DND-41 (cell line): Measurements from ENCODE around the gene AQP9.
"Not testable (repeated sequence)": the region's sequence is repeated elsewhere in the genome, so short reads cannot be mapped to it uniquely, and the experiment has no call there.

ENCODE experiments used
- ATAC-seq: fragments of 200-7000 bp; cut with Tn5 transposase; 3 replicates; pipeline ENCODE4 v1.9.1; 2021; ENCODE audit warnings: low read depth; ENCODE audit not compliant: insufficient read depth
- DNase-seq: peaks from one replicate; pipeline ENCODE4 v3.0.0-alpha.2; 2020
- H2AFZ ChIP-seq: 2 replicates; pipeline ENCODE4 v1.6.0; 2012; ENCODE audit warnings: low read depth, low read length
- H3K27ac ChIP-seq: 2 replicates; pipeline ENCODE4 v1.5.1; 2012; ENCODE audit warnings: low read length, inconsistent platforms
- H3K27me3 ChIP-seq: fragments of 200-600 bp; sonication (generic); 2 replicates; pipeline ENCODE4 v1.6.0; 2012; ENCODE audit warnings: low read length, mild to moderate bottlenecking, inconsistent platforms; ENCODE audit not compliant: insufficient read depth, poor library complexity
- H3K36me3 ChIP-seq: 2 replicates; pipeline ENCODE4 v1.5.1; 2012; ENCODE audit warnings: low read length, inconsistent platforms; ENCODE audit not compliant: insufficient read depth
- H3K4me1 ChIP-seq: 2 replicates; pipeline ENCODE4 v1.5.1; 2012; ENCODE audit warnings: mild to moderate bottlenecking, low read length; ENCODE audit not compliant: insufficient read depth
- H3K4me2 ChIP-seq: 2 replicates; pipeline ENCODE4 v1.6.0; 2012; ENCODE audit warnings: mild to moderate bottlenecking, moderate library complexity, low read length, inconsistent platforms; ENCODE audit not compliant: insufficient read depth
- H3K4me3 ChIP-seq, 2 experiments: fragments of 200-600 bp in 1 of 2; shearing (Covaris generic) in 1 of 2; 2 replicates each; pipeline ENCODE4 v1.5.1; 2012 to 2016; ENCODE audit warnings: inconsistent platforms in 2 of 2, low read length in 2 of 2, mild to moderate bottlenecking in 2 of 2, low read depth in 1 of 2, moderate library complexity in 1 of 2
- H3K79me2 ChIP-seq: 2 replicates; pipeline ENCODE4 v1.6.0; 2012; ENCODE audit warnings: low read length, inconsistent platforms; ENCODE audit not compliant: insufficient read depth
- H3K9ac ChIP-seq: 2 replicates; pipeline ENCODE4 v1.6.0; 2012; ENCODE audit warnings: low read depth, mild to moderate bottlenecking, inconsistent platforms, low read length, moderate library complexity
- H3K9me3 ChIP-seq: 2 replicates; pipeline ENCODE4 v1.5.1; 2012; ENCODE audit warnings: low read length, moderate library complexity, mild to moderate bottlenecking, inconsistent platforms; ENCODE audit not compliant: insufficient read depth, severe bottlenecking
- H4K20me1 ChIP-seq: 2 replicates; pipeline ENCODE4 v1.6.0; 2012; ENCODE audit warnings: low read length; ENCODE audit not compliant: insufficient read depth
- EZH2 ChIP-seq: IDR thresholded peaks from 3 replicates; pipeline ENCODE4 v1.6.1; 2012; ENCODE audit warnings: borderline replicate concordance, low read depth, mild to moderate bottlenecking, moderate library complexity, low read length, inconsistent platforms; ENCODE audit not compliant: severe bottlenecking
- TF ChIP-seq, protein P1 (sequence below): IDR thresholded peaks from 2 replicates; pipeline ENCODE4 v1.5.1; 2012; ENCODE audit warnings: borderline replicate concordance, low read length, moderate library complexity, mild to moderate bottlenecking; ENCODE audit not compliant: poor library complexity, severe bottlenecking; ENCODE audit errors: extremely low read depth

AQP9 gene

GRCh38 chr15:58201516-58201915, 63.3 kb downstream of the AQP9 start:
- no peak overlapping the region for H3K4me2 ChIP-seq
- TF ChIP-seq, protein P1, sequence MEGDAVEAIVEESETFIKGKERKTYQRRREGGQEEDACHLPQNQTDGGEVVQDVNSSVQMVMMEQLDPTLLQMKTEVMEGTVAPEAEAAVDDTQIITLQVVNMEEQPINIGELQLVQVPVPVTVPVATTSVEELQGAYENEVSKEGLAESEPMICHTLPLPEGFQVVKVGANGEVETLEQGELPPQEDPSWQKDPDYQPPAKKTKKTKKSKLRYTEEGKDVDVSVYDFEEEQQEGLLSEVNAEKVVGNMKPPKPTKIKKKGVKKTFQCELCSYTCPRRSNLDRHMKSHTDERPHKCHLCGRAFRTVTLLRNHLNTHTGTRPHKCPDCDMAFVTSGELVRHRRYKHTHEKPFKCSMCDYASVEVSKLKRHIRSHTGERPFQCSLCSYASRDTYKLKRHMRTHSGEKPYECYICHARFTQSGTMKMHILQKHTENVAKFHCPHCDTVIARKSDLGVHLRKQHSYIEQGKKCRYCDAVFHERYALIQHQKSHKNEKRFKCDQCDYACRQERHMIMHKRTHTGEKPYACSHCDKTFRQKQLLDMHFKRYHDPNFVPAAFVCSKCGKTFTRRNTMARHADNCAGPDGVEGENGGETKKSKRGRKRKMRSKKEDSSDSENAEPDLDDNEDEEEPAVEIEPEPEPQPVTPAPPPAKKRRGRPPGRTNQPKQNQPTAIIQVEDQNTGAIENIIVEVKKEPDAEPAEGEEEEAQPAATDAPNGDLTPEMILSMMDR = no peak
- no peak for TF ChIP-seq EZH2
- DNase-seq (no peak), ATAC-seq (no peak)
- no peak overlapping the region for H3K9ac ChIP-seq
- H2AFZ ChIP-seq = no peak overlapping the region
- H3K36me3 ChIP-seq = no peaks in the 10 kb centered on the region
- H4K20me1 ChIP-seq = no peaks in the 10 kb centered on the region
- no peaks in the 10 kb centered on the region for H3K9me3 ChIP-seq
- H3K79me2 ChIP-seq = no peaks in the 10 kb centered on the region
- no peaks in the 10 kb centered on the region for H3K27me3 ChIP-seq
- H3K27ac ChIP-seq = no peak overlapping the region
- no peak overlapping the region for H3K4me3 ChIP-seq
- no peaks in the 10 kb centered on the region for H3K4me1 ChIP-seq

DNA sequence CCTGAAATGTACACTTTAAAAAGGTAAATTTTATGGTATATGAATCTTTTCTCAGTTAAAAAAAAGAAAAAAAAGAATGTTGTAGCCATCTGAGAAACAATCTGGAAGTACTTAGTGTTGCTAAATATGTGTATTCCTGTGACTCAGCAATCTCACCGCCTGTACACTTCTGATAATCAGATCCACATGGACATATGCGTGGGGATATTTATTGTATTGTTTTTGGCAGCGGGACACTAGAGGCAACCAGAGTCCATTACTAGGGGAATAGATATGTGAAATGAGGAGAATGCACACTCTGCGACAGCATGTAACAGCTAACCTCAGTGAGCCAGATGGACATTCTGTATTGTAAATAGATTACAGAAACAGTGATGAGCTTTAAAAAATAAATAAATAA, 65.4 kb downstream of the AQP9 start:
- Histone ChIP-seq H3K4me3 (no peak overlapping the region), H3K27me3 (no peaks in the 10 kb centered on the region), H3K27ac (no peak overlapping the region), H4K20me1 (no peaks in the 10 kb centered on the region), H2AFZ (no peak overlapping the region), H3K4me2 (no peak overlapping the region), H3K79me2 (no peaks in the 10 kb centered on the region), H3K36me3 (no peaks in the 10 kb centered on the region), H3K9ac (no peak overlapping the region), H3K9me3 (no peaks in the 10 kb centered on the region), H3K4me1 (no peaks in the 10 kb centered on the region)
- TF ChIP-seq, protein P1 = no peak
- no peak for TF ChIP-seq EZH2
- ATAC-seq = no peak
- no peak for DNase-seq

DNA sequence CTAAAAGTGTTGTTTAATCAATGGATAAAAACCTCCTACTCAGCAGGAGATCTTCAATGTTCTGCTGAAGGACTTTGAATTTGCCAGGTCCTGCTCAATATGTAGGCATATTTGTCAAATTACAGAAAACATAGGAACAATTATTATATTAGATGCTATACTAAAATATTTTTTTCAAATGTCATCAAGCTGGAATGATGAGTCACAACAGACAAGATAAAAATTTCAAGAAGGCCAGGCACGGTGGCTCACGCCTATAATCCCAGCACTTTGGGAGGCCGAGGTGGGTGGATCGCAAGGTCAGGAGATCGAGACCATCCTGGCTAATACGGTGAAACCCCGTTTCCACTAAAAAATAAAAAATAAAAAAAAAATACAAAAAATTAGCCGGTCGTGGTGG, 68.0 kb downstream of the AQP9 start:
- no peaks in the 10 kb centered on the region for H4K20me1 ChIP-seq
- H3K4me3 ChIP-seq = no peak overlapping the region
- H3K27me3 ChIP-seq = no peaks in the 10 kb centered on the region
- no peaks in the 10 kb centered on the region for H3K4me1 ChIP-seq
- H3K36me3 ChIP-seq = no peaks in the 10 kb centered on the region
- H3K79me2 ChIP-seq = no peaks in the 10 kb centered on the region
- no peak overlapping the region for H3K27ac ChIP-seq
- no peak overlapping the region for H2AFZ ChIP-seq
- no peak for DNase-seq
- no peak overlapping the region for H3K4me2 ChIP-seq
- no peak overlapping the region for H3K9ac ChIP-seq
- TF ChIP-seq EZH2 = no peak
- TF ChIP-seq, protein P1 = no peak
- no peaks in the 10 kb centered on the region for H3K9me3 ChIP-seq
- ATAC-seq = no peak

DNA sequence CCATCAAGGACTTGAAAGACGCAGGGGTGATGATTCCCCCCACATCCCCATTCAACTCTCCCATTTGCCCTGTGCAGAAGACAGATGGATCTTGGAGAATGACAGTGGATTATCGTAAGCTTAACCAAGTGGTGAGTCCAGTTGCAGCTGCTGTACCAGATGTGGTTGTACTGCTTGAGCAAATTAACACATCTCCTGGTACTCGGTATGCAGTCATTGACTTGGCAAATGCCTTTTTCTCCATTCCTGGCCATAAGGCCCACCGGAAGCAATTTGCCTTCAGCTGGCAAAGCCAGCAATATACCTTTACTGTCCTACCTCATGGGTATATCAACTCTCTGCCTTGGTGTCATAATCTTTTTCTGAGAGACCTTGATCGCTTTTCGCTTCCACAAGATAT, 70.0 kb downstream of the AQP9 start:
- not testable (repeated sequence) for H3K9ac ChIP-seq, H3K27ac ChIP-seq, ATAC-seq, H3K36me3 ChIP-seq, H3K4me2 ChIP-seq, H3K79me2 ChIP-seq, H3K9me3 ChIP-seq, H3K4me1 ChIP-seq, H3K27me3 ChIP-seq, H2AFZ ChIP-seq, H4K20me1 ChIP-seq, DNase-seq, H3K4me3 ChIP-seq

DNA sequence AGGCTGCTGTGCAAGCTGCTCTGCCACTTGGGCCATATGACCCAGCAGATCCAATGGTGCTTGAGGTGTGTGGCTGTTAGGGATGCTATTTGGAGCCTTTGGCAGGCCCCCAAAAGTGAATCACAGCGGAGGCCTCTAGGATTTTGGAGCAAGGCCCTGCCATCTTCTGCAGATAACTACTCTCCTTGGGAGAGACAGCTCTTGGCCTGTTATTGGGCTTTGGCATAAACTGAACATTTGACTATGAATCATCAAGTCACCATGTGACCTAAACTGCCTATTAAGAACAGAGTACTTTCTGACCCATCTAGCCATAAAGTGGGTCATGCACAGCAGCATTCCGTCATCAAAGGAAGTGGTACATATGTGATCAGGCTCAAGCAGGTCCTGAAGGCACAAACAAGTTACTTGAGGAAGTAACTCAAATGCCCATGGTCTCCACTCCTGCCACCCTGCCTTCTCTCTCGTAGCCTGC, 70.9 kb downstream of the AQP9 start:
- H4K20me1 ChIP-seq, DNase-seq, H3K9me3 ChIP-seq, H3K4me2 ChIP-seq, H3K27me3 ChIP-seq, H3K36me3 ChIP-seq, H2AFZ ChIP-seq, H3K4me1 ChIP-seq, H3K9ac ChIP-seq, H3K4me3 ChIP-seq, H3K27ac ChIP-seq, ATAC-seq, H3K79me2 ChIP-seq: not testable (repeated sequence)

DNA sequence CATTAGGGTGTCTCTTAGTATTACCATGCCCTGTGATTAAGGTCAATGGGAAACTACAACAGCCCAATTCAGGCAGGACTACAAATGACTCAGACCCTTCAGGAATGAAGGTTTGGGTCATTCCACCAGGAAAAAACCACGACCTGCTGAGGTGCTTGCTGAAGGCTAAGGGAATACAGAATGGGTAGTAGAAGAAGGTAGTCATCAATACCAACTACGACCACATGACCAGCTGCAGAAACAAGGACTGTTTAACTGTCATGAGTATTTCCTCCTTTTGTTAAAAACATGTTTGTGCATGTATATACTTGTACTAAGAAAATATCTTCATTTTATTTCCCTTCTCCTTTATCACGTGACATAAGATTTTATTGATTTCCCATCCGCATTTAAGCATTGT, 71.8 kb downstream of the AQP9 start:
- H3K9ac ChIP-seq, H4K20me1 ChIP-seq, ATAC-seq, H3K4me2 ChIP-seq, H3K36me3 ChIP-seq, DNase-seq, H3K79me2 ChIP-seq, H2AFZ ChIP-seq, H3K27me3 ChIP-seq, H3K4me3 ChIP-seq, H3K4me1 ChIP-seq, H3K9me3 ChIP-seq, H3K27ac ChIP-seq: not testable (repeated sequence)
